HepG2 (cell line): Measurements from ENCODE around the gene SEPTIN10. TPM values are rescaled to one million over a fixed set of nuclear protein-coding genes. Genes with fewer than 3 reads are reported as not detected.

Experiments
- ATF7-NPFF ChIP-seq: sonication (generic); formaldehyde crosslinking; IDR thresholded peaks from 2 replicates; pipeline ENCODE4 v1.8.1; 2023; ENCODE audit warnings: mild to moderate bottlenecking, low read depth, missing genetic modification reagents, moderate library complexity
- CBX2 ChIP-seq, 2 experiments: fragments of 200-600 bp in 1 of 2; sonication (generic); formaldehyde crosslinking in 1 of 2; IDR thresholded peaks; 2 replicates each; pipeline versions ENCODE4 v1.7.0 to v1.8.1; 2018 to 2022; ENCODE audit warnings: low read depth in 2 of 2, low read length in 1 of 2, mild to moderate bottlenecking in 1 of 2, missing genetic modification reagents in 1 of 2
- CENPT ChIP-seq: sonication (generic); formaldehyde crosslinking; IDR thresholded peaks from 2 replicates; pipeline ENCODE4 v1.8.0; 2022; ENCODE audit warnings: low read depth, mild to moderate bottlenecking, moderate library complexity, missing genetic modification reagents
- DNMT1 ChIP-seq: sonication (generic); formaldehyde crosslinking; IDR thresholded peaks from 2 replicates; pipeline ENCODE4 v1.5.1; 2020; ENCODE audit warnings: mild to moderate bottlenecking, missing genetic modification reagents
- EP300 ChIP-seq, 3 experiments: sonication (generic) in 1 of 3; formaldehyde crosslinking in 1 of 3; IDR thresholded peaks; 2 replicates each; pipeline versions ENCODE4 v1.5.1 to v1.6.1; 2011 to 2020; ENCODE audit warnings: low read depth in 2 of 3, low read length in 2 of 3, borderline replicate concordance in 1 of 3, improper control_type of control experiment in 1 of 3, mild to moderate bottlenecking in 1 of 3, missing genetic modification reagents in 1 of 3, moderate library complexity in 1 of 3
- IKZF5 ChIP-seq: IDR thresholded peaks from 2 replicates; pipeline ENCODE4 v1.6.1; 2018; ENCODE audit warnings: missing genetic modification reagents, mild to moderate bottlenecking, missing compliant biosample characterization
- IRF9 ChIP-seq: sonication (generic); formaldehyde crosslinking; IDR thresholded peaks from 2 replicates; pipeline ENCODE4 v1.8.0; 2022; ENCODE audit warnings: missing genetic modification reagents, mild to moderate bottlenecking, borderline replicate concordance
- JUND ChIP-seq: sonication (generic); formaldehyde crosslinking; IDR thresholded peaks from 2 replicates; pipeline ENCODE4 v1.8.0; 2022; ENCODE audit warnings: mild to moderate bottlenecking, missing genetic modification reagents
- KDM3A ChIP-seq: IDR thresholded peaks from 2 replicates; pipeline ENCODE4 v1.6.1; 2018; ENCODE audit warnings: low read depth, missing compliant biosample characterization
- KDM4B ChIP-seq: sonication (generic); formaldehyde crosslinking; IDR thresholded peaks from 2 replicates; pipeline ENCODE4 v1.4.0; 2020; ENCODE audit warnings: missing genetic modification reagents
- KMT2A ChIP-seq: sonication (generic); formaldehyde crosslinking; IDR thresholded peaks from 2 replicates; pipeline ENCODE4 v1.4.0; 2020; ENCODE audit warnings: missing genetic modification reagents
- MAX ChIP-seq: IDR thresholded peaks from 2 replicates; pipeline ENCODE4 v1.6.1; 2012; ENCODE audit warnings: inconsistent platforms
- RBFOX2 ChIP-seq: fragments of 200-400 bp; formaldehyde crosslinking; IDR thresholded peaks from 2 replicates; pipeline ENCODE4 v1.6.1; 2017; ENCODE audit warnings: low read depth, mild to moderate bottlenecking, low read length
- TEAD3 ChIP-seq: optimal IDR thresholded peaks from 2 replicates; pipeline ENCODE3; 2016; ENCODE audit warnings: borderline replicate concordance
- ZBTB20 ChIP-seq: sonication (generic); formaldehyde crosslinking; IDR thresholded peaks from 2 replicates; pipeline ENCODE4 v1.8.1; 2023; ENCODE audit warnings: missing genetic modification reagents, low read depth, mild to moderate bottlenecking, borderline replicate concordance
- ZBTB38 ChIP-seq: sonication (generic); formaldehyde crosslinking; IDR thresholded peaks from 2 replicates; pipeline ENCODE4 v1.5.1; 2020; ENCODE audit warnings: mild to moderate bottlenecking, missing genetic modification reagents
- ZBTB7A ChIP-seq: sonication (generic); formaldehyde crosslinking; IDR thresholded peaks from 2 replicates; pipeline ENCODE4 v1.8.0; 2022; ENCODE audit warnings: mild to moderate bottlenecking, missing genetic modification reagents
- ZNF354B ChIP-seq: sonication (generic); formaldehyde crosslinking; IDR thresholded peaks from 2 replicates; pipeline ENCODE4 v1.8.0; 2022; ENCODE audit warnings: mild to moderate bottlenecking, missing genetic modification reagents
- ZNF501 ChIP-seq: sonication (generic); formaldehyde crosslinking; IDR thresholded peaks from 2 replicates; pipeline ENCODE4 v1.5.1; 2020; ENCODE audit warnings: mild to moderate bottlenecking, moderate library complexity, missing genetic modification reagents
- ZNF549 ChIP-seq: sonication (generic); formaldehyde crosslinking; IDR thresholded peaks from 2 replicates; pipeline ENCODE4 v1.5.0; 2020; ENCODE audit warnings: missing genetic modification reagents
- ZNF556 ChIP-seq: sonication (generic); formaldehyde crosslinking; IDR thresholded peaks from 2 replicates; pipeline ENCODE4 v1.4.0; 2020; ENCODE audit warnings: mild to moderate bottlenecking, missing genetic modification reagents, borderline replicate concordance
- ZNF572 ChIP-seq: sonication (generic); formaldehyde crosslinking; IDR thresholded peaks from 2 replicates; pipeline ENCODE4 v1.5.1; 2020; ENCODE audit warnings: mild to moderate bottlenecking, missing genetic modification reagents
- polyA plus RNA-seq, 8 experiments: library from polyadenylated mRNA; depleted of rRNA in 3 of 8; stranded (reverse) in 7 of 8; unstranded in 1 of 8; fragments of >200 nt; fragmentation: Illumina TruSeq in 4 of 8; extraction: Trizol in 4 of 8; gene quantifications; 2 replicates each; pipeline versions ENCODE4 v1.2.1 to v1.2.3, GENCODE V29; 2011 to 2016; ENCODE audit warnings: low read depth in 4 of 8, missing spikeins in 1 of 8, mixed read lengths in 1 of 8; ENCODE audit not compliant: insufficient read depth in 1 of 8
- total RNA-seq, 5 experiments: library from RNA; depleted of rRNA; stranded (reverse); fragments of >200 nt; fragmentation: Illumina TruSeq; extraction: Trizol; gene quantifications; 2 replicates each; pipeline ENCODE4 v1.2.3, GENCODE V29; 2016; ENCODE audit warnings: low read depth in 1 of 5
- TF ChIP-seq, protein P1 (sequence below): sonication (generic); formaldehyde crosslinking; IDR thresholded peaks from 2 replicates; pipeline ENCODE4 v1.5.0; 2020; ENCODE audit warnings: mild to moderate bottlenecking, missing genetic modification reagents, moderate library complexity

The SEPTIN10 gene
- total and polyA plus RNA-seq, 2 of the 13 experiments (the other 11 are each of a cell fraction or from before 2014, with no cell fraction given), result 45.8 to 67.5 TPM

DNA sequence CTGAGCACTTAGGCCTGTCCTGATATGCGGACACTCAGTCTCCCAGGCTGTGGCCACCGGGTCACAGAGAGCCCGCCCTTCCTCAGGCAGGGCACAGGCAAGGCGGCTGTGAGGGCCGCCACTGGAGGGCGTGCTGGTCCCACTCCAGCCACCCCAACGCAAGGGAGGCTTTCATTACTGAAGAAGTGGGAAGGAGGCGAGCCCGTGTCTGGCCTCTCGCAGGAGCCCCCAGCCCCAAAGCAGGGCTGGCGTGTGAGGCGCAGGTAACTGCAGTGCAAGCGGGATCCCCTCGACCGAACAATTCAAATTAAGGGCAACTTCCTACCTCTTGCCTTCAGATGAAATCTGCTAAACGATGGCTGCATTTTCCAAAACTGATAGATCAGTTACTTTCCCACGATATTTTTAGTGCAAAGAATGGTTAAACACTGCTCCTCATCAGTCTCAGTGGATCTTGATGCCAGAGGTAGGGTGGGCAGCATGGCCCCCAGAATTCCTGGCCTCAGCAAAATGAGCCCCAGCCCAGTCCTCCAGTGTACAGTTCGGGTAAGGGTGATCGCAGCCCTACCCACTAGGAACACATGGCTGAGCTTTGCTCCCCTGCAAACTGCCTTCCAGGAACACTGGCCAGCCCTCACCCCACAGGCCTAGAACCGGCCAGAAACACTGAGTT lies 97.2 kb downstream of the SEPTIN10 start (continued):
- 0 out of 2 replicates have a peak, but pooled peaks have one; percentile 61 for TF ChIP-seq IRF9
- TF ChIP-seq ZBTB38 (CRISPR knock-in tag), result peak; percentile 27; the same call in 1 of the 2 replicates
- 0 out of 4 replicates have a peak, but pooled peaks of 1 of the 2 experiments have one; percentile 20 for TF ChIP-seq EP300 (IDR thresholded peaks at IDR 0.05; ENCODE audit: low read depth in 2 of 2, low read length in 2 of 2)
- no peak for TF ChIP-seq EP300 (CRISPR knock-in tag; IDR thresholded peaks at IDR 0.05; ENCODE audit: borderline replicate concordance)
- peak; percentile 80; the same call in 1 of the 2 replicates for TF ChIP-seq ATF7-NPFF (CRISPR knock-in tag)
- TF ChIP-seq JUND (CRISPR knock-in tag), result 0 out of 2 replicates have a peak, but pooled peaks have one; percentile 33
- peak; percentile 66; the same call in 1 of the 2 replicates for TF ChIP-seq ZNF556 (CRISPR knock-in tag)
- peak; percentile 15; the same call in 1 of the 2 replicates for TF ChIP-seq ZNF354B (CRISPR knock-in tag)
- peak; percentile 86; the same call in 1 of the 2 replicates for TF ChIP-seq IKZF5
- peak; percentile 32; the same call in 1 of the 2 replicates for TF ChIP-seq KMT2A (CRISPR knock-in tag)
- TF ChIP-seq RBFOX2, result 0 out of 2 replicates have a peak, but pooled peaks have one; percentile 20
- TF ChIP-seq MAX, result no peak; the same call in 1 of the 2 replicates
- TF ChIP-seq ZBTB20 (CRISPR knock-in tag), result 0 out of 2 replicates have a peak, but pooled peaks have one; percentile 21
- peak; percentile 30; the same call in 1 of the 2 replicates for TF ChIP-seq ZNF501 (CRISPR knock-in tag)
- no peak for TF ChIP-seq ZNF572
- TF ChIP-seq TEAD3 (CRISPR knock-in tag), result peak; percentile 58
- TF ChIP-seq DNMT1 (CRISPR knock-in tag), result 0 out of 2 replicates have a peak, but pooled peaks have one; percentile 14
- TF ChIP-seq, protein P1, sequence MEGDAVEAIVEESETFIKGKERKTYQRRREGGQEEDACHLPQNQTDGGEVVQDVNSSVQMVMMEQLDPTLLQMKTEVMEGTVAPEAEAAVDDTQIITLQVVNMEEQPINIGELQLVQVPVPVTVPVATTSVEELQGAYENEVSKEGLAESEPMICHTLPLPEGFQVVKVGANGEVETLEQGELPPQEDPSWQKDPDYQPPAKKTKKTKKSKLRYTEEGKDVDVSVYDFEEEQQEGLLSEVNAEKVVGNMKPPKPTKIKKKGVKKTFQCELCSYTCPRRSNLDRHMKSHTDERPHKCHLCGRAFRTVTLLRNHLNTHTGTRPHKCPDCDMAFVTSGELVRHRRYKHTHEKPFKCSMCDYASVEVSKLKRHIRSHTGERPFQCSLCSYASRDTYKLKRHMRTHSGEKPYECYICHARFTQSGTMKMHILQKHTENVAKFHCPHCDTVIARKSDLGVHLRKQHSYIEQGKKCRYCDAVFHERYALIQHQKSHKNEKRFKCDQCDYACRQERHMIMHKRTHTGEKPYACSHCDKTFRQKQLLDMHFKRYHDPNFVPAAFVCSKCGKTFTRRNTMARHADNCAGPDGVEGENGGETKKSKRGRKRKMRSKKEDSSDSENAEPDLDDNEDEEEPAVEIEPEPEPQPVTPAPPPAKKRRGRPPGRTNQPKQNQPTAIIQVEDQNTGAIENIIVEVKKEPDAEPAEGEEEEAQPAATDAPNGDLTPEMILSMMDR (CRISPR knock-in tag), result peak; percentile 100
- TF ChIP-seq KDM3A (CRISPR knock-in tag), result peak; percentile 83; the same call in 1 of the 2 replicates
- 0 out of 2 replicates have a peak, but pooled peaks have one; percentile 18 for TF ChIP-seq CENPT (CRISPR knock-in tag)
- TF ChIP-seq ZBTB7A (CRISPR knock-in tag), result peak; percentile 80; the same call in 1 of the 2 replicates
- no peak for TF ChIP-seq ZNF549
- TF ChIP-seq KDM4B (CRISPR knock-in tag), result peak; percentile 32; the same call in 1 of the 2 replicates
- no peak for TF ChIP-seq CBX2 (IDR thresholded peaks at IDR 0.05; ENCODE audit: low read depth, low read length)
- peak; percentile 64; the same call in 1 of the 2 replicates for TF ChIP-seq CBX2 (CRISPR knock-in tag; IDR thresholded peaks at IDR 0.05; ENCODE audit: low read depth)
